NCI-H187 (cell line): ENCODE results near the gene ARL17A.
"Not testable (repeated sequence)": the region's sequence is repeated elsewhere in the genome, so short reads cannot be mapped to it uniquely, and the experiment has no call there.

Experiments
- DNase-seq, 2 experiments: peaks; one replicate each; lab custom pipeline; 2025; lab: John Stamatoyannopoulos, UW

The ARL17A gene

GRCh38 chr17:46579083-46580075, at the start of gene ARL17A:
TSS of gene ARL17A (minus strand) at chr17:46579691. CDS start at chr17:46576322, 3,369 bp downstream.
- not testable (repeated sequence) for DNase-seq

GRCh38 chr17:46628753-46629436, 49.4 kb upstream of the ARL17A start:
- DNase-seq = not testable (repeated sequence)

GRCh38 chr17:46627452-46627851, 48.0 kb upstream of the ARL17A start:
- not testable (repeated sequence) for DNase-seq

- not testable (repeated sequence) for DNase-seq
These were observed 45.2 kb upstream of the ARL17A start for GRCh38 chr17:46624726-46625125.

- DNase-seq = not testable (repeated sequence)
These were observed 44.3 kb upstream of the ARL17A start for GRCh38 chr17:46623790-46624189.

- not testable (repeated sequence) for DNase-seq
These were observed 39.5 kb upstream of the ARL17A start for GRCh38 chr17:46618975-46619374.

- DNase-seq = not testable (repeated sequence)
These were observed 37.6 kb upstream of the ARL17A start for GRCh38 chr17:46617121-46617520.

- not testable (repeated sequence) for DNase-seq
These were observed 34.4 kb upstream of the ARL17A start for GRCh38 chr17:46613876-46614275.

- not testable (repeated sequence) for DNase-seq
These were observed 31.8 kb upstream of the ARL17A start for GRCh38 chr17:46611304-46611703.

GRCh38 chr17:46603125-46603524, 23.6 kb upstream of the ARL17A start:
- DNase-seq = not testable (repeated sequence)

- not testable (repeated sequence) for DNase-seq
These were observed 21.3 kb upstream of the ARL17A start for GRCh38 chr17:46600767-46601166.

GRCh38 chr17:46598344-46598931, 18.9 kb upstream of the ARL17A start:
- DNase-seq = not testable (repeated sequence)

GRCh38 chr17:46591332-46591731, 11.8 kb upstream of the ARL17A start:
- DNase-seq = not testable (repeated sequence)

GRCh38 chr17:46590157-46591146, 11.0 kb upstream of the ARL17A start, which contains the start of gene NSF:
TSS of gene NSF (plus strand) at chr17:46590669. CDS start at chr17:46590776, 107 bp downstream.
- not testable (repeated sequence) for DNase-seq

GRCh38 chr17:46585444-46585843, 6.0 kb upstream of the ARL17A start:
- not testable (repeated sequence) for DNase-seq

- DNase-seq = not testable (repeated sequence)
These were observed 591 bp upstream of the ARL17A start for GRCh38 chr17:46580082-46580481.

- DNase-seq = not testable (repeated sequence)
These were observed 7.7 kb downstream of the ARL17A start for GRCh38 chr17:46571796-46572195.

- not testable (repeated sequence) for DNase-seq
These were observed 12.5 kb downstream of the ARL17A start for GRCh38 chr17:46566980-46567379.

- DNase-seq = not testable (repeated sequence)
These were observed 13.2 kb downstream of the ARL17A start for GRCh38 chr17:46566284-46566683.

GRCh38 chr17:46560048-46560447, 19.4 kb downstream of the ARL17A start:
- not testable (repeated sequence) for DNase-seq

GRCh38 chr17:46559155-46559554, 20.3 kb downstream of the ARL17A start:
- DNase-seq = not testable (repeated sequence)
